GM21360 (cell line): Measurements from ENCODE around the gene HLA-DMA.

Source experiments
- ATAC-seq: cut with Tn5 transposase; IDR thresholded peaks from one replicate; pipeline ENCODE4 v1.9.1; 2021; ENCODE audit warnings: mild to moderate bottlenecking, moderate library complexity; ENCODE audit not compliant: unreplicated experiment

The HLA-DMA gene

GRCh38 chr6:32933661-32934085 lies 19.2 kb downstream of the HLA-DMA start:
- no peak for ATAC-seq

DNA sequence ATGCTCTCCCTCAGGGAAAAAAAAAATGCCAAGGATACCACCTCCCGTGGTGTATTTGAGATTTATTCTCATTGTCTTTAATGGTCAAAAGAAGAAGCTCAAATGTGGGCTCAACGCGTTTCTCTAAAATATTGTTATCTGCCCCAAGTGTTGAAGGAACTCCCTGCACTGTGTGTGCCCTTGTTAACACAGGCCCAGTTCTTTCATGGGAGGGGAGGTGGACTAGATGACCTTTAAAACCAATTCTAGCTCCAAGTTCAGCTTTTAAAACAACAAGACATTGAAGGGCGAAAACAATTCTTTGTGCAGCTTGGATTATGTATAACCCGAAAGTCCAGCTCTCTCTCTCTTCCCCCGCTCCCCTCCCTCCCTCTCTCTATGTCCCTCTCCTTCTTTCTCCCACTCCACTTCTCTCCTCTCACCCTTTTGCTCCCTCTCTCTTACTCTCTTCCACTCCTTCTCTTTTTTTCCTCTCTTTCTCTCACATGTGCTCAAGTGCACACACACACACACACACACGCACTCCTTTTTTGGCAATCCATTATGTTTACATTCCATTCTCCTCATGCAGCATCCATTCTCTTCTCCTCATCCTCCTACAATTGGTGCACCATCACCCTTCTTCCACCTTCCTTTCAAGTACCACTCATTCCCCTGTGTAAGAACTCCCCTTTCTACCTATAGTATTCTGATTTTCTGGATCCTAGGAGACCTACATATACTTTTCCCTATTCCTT lies 20.6 kb downstream of the HLA-DMA start:
- no peak for ATAC-seq

GRCh38 chr6:32931211-32931610 lies 21.7 kb downstream of the HLA-DMA start:
- no peak for ATAC-seq

DNA sequence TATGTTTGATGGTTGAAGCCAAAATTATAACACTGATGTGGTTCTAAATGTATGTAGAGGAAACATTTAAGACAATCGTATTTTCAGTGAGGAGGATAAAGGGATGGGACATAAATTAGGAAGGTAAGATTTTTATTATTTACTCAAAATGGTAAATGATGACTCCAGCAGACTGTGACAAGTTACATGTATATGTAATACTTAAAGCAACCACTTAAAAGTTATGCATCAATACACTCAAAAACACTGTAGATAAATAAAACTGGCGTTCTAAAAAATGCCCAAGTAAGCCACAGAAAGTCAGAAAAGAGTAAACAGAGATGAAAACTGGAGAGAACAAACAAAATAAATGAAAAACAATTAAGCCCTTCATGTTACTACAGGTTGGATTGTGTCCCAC lies 30.8 kb downstream of the HLA-DMA start:
- no peak for ATAC-seq

GRCh38 chr6:32920715-32921114 lies 32.2 kb downstream of the HLA-DMA start:
- no peak for ATAC-seq

GRCh38 chr6:32912951-32913350 lies 39.9 kb downstream of the HLA-DMA start:
- no peak for ATAC-seq

DNA sequence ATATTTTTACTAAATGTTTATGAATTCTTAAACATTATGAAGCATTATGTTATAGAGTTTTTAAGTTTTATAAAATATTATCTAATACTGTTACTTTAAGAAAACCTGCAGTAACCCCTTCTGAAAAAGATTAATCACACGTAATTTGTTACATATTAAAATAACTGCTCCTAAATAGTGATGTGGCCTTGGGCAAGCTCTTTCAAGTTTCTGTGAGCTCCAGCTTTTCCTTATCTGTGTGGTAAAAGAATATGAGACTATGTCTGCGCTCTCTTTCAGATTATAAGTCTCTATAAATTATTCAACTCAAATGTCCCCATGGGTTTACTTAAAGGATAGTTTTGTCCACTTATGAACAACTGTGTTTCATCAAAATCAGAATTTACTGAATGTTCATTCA lies 44.0 kb downstream of the HLA-DMA start:
- ATAC-seq: no peak

DNA sequence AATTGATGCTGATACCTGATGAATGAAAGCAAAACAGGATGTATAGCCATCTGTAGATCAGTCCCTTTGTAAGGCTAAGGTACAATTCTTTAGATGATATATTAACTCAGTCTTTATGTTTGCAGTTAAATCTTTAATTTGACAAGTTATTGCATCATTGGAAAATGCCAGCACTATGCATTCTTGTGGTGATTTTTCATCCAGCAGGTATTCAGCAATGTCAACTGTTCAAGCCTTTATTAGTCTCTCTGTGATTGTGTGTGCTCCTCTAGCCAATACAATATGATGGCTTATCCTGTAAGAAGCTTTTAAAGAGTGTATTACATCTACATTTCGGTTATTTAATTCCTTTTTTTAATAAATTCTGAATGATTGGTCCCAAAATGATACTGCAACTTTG lies 46.4 kb downstream of the HLA-DMA start:
- ATAC-seq: no peak

DNA sequence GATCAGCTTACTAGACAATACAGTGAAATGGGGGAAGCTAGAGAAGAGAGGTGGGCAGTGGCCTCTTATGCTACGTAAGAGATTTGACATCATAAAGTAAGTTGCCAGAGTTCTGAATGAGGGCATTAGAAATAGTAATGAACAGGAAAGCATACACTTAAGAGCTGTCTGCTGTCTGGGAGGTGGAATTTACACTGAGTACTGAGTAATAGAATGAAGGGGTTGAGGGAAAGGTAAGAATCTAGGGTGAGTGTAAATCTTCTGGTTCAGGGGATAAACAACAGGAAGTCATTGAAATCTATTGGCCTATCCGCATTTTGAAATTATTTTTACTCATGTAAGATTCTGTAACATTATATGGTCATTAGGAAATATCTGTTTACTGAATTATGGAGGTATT lies 47.8 kb downstream of the HLA-DMA start:
- no peak for ATAC-seq

- no peak for ATAC-seq
These were observed 48.9 kb downstream of the HLA-DMA start for GRCh38 chr6:32903952-32904351.
